ENCODE measurements around the gene HEXIM1. TPM values are rescaled to one million over a fixed set of nuclear protein-coding genes. Genes with fewer than 3 reads are reported as not detected.

The HEXIM1 gene
- total RNA-seq, 1 donor from 2014 or later = 22.6 TPM

DNA sequence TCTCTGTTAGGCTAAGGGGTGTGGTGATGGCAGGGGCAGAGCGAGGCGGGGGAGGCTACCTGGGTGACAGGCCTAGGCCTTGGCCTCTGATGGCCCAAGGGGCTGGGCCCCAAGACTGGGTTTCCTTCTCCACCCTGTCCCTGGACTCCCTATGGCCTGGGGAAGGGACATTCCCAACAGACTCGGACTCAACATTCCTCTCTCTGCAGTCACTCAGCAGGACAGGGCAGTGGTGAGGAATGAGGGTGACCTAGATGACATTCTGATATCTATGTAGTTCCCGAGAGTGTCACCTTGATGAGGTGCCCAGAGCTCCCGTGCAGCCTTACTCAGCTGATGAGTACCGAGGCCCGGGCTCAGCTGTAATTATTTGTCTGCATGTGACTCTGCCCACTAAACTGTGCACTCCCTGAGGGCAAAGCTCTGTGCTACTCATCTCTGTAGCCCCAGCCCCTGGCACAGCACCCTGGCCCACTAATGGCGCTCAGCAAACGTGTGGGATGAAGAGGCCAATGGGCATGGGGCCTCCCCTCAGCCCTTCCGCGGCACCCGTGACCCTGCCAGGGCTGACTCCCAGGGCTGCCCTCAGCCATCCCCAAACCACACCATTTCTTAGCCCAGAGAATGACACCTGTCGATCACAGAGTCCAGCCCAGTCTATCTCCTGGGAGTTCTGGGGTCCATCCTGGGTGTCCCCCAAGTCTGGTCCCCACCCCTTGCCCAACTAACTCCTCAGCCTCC, 18.2 kb upstream of the HEXIM1 start:
- peak; percentile 53 for ATAC-seq

DNA sequence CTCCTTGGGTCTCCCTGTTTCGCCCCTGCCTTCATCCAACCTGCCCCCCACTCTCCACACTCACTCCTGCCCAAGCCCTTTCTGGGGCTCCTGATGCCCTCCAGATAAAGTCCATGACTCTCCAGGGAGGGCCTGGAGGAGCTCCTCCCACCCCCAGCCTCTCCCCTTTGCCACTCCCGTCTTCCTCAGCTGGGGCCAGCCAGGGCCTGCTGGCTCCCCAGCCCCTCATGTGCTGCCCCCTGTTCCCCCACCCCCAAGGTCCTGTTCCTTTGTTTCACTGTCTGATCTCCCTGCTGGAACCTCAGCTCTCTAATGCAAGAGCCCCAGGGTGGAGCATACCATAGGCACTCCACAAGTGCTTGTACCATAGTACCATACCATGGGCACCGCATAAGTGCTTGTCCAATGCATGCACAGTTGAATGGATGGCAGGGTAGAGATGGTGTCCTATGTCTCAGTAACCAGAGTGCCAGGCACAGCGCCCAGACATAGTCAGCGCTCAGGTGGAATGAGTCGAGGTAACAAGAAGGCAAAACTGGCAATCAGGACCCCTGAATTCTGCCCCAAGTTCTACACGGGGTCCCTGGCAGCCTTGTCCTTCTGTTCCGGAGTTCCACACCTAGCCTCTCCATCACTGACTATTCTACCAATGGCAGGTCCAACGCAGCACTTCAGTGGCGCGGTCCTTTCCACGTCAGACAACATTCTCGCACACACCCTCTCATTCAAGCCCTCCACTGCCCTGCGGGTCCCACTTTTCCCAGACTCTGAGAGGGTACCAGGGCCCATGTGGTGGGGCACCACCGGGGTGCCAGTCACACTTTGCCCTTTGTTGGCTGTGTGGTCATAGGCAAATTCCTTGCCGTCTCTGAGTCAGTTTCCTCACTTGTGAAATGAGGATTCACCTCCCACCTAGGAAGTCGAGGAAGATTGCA, 17.3 kb upstream of the HEXIM1 start:
- ATAC-seq = no peak

DNA sequence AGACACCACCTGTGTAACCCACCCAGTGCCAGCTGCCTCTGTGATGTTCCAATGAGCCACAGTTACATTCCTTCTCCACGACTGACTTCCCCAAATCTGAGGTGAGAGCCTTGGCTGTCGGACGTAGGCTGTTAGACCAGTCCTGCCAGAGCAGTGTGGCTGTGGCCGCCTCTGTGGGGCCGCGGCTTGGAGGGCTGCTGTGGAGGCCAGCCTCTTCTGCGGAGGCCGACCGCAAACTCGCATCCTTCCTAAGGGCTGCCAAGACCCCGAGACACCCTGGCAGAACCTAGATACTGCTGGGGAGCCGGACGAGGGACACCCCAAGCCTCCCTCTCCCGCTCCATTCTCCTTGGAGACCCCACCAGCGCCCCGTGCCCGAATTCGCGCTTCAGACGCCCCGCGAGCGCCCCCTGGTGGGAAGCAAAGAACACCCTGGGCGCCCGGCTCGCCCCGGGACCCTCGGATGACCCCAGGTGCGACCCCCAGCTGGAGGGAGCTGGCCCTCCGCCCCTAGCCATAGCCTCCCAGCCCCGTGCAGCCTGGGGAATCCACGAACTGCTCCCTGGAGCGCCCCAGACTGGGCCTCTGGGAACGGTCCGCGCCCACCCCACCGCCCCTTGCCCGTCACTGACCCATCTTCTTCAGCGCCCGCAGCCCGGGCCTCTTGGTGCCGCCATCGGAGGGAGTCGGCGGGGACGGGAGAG, 16.5 kb upstream of the HEXIM1 start:
- ATAC-seq = no peak

DNA sequence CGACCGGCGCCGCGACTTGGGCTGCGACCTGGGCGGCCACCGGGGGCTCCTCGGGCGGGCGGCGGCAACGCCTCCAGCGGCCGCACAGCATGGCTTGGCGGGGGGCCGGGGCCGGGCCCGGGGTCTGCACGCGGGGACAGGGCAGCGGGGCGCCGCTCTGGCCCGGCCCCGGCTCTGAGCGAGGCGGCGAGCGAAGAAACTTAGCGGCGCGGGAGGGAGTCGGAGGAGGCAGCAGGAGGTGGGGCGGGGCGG, 16.0 kb upstream of the HEXIM1 start, which contains the start of gene PLCD3:
Gene PLCD3, minus strand, starts transcription at position 196 of the 252 bp plus-strand sequence. Its CDS starts 105 bp downstream, at position 91.
- ATAC-seq = no peak

DNA sequence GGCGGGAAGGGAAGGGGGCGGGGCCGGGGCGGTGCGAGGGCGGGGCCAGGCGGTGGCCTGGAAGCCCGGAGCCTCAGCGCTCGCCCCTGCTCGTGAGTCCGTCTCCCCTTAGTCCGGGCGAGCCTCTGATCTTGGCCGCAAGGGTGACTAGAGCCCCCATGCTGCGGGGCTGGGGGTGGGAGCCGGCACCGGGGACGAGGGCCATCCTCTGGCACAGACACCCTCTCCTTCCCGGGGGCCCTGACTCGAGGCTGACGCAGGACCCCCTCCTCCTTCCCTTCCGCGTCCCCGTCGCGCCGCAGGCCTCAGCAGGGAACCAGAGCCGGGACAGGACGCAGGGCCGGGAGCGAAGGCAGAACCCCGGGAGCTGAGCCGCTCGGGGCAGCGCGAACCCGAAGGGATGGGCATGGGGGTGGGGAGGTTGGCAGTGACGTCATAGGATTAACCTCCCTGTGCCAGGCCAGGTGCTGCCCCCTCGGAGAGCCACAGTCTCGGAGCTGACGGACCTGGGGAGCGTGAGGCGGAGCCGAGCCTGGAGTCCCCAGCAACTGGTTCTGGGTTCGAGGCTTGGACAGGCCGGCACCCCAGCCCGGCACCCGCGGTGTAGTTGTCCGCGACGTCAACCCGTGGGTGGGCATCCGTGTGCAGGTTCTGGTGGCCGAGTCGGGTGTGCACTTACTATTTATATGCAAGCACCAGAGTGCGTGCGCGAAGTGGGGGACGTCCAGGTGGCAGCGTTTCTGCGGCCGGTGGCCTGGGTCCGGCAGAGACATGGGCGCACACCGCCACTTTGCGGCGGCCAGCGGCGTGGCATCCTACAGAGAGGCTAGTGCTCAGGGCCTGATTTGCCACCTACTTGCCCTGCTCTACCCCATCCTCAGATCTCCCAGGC, 15.5 kb upstream of the HEXIM1 start:
- ATAC-seq = peak; percentile 51

DNA sequence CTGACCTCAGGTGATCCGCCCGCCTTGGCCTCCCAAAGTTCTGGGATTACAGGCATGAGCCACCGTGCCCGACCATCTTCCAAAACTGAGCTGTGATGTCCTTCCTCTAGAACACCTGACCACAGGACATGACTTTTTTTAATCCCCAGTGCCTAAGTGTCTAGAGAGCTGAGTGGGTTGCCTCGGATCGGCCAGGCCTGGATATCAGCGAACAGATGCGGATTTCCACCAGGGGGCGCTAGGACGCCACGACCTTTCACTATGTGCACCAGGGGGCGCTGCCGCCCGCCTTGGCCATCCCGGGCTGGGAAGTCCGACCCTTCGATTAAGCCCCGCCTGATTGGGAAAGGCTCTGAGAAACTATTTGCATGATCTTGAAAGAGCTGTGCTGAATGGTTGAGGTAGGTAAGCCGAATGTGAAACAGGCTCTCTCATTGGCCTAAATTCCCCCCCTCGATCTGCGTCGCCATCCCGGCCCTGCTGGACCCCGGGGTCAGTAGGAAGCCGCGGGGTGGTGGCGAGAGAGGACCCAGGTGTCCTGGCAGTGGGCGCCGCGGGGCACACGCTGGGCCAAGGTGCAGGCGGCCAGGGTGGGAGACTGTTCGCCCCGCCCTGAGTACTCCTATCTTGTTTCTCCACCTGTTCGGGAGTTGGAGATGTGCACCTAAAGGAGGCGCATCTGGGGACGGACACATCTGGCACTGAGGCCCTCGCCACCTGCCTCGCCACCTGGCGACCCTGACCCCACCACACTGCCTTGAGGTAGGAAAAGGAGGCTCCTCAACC, 12.9 kb upstream of the HEXIM1 start, which contains the start of gene ACBD4:
Gene ACBD4, plus strand, starts transcription at position 496 of the 786 bp plus-strand sequence. CDS start 458 bp downstream, outside the sequence.
- ATAC-seq = peak; percentile 82

DNA sequence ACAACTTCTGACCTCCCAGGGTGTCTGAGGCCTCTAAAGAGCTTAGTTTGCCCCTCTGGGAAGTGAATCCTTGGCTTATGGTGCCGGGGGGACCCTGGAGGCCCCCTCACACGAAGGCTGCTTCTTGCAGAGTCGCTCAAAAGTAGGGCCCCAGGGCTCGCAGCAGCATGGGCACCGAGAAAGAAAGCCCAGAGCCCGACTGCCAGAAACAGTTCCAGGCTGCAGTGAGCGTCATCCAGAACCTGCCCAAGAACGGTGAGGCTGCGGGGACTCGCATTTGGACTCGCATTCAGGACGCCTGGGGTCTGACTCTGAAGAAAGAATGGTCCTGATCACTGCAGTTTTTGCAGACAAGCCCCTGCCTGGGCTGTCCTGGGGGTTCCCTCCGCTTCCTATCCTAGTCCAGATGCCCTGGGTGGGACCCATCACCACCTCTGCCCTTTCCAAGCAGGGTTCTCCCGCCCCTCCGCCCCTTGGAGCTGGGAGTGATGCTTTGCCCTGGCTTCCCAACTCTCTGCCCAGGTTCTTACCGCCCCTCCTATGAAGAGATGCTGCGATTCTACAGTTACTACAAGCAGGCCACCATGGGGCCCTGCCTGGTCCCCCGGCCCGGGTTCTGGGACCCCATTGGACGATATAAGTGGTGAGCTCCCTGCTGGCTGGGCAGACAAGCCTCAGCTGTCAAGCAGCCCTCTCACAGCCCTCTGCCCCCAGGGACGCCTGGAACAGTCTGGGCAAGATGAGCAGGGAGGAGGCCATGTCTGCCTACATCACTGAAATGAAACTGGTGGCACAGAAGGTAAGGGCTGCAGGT, 12.1 kb upstream of the HEXIM1 start:
- ATAC-seq = no peak

DNA sequence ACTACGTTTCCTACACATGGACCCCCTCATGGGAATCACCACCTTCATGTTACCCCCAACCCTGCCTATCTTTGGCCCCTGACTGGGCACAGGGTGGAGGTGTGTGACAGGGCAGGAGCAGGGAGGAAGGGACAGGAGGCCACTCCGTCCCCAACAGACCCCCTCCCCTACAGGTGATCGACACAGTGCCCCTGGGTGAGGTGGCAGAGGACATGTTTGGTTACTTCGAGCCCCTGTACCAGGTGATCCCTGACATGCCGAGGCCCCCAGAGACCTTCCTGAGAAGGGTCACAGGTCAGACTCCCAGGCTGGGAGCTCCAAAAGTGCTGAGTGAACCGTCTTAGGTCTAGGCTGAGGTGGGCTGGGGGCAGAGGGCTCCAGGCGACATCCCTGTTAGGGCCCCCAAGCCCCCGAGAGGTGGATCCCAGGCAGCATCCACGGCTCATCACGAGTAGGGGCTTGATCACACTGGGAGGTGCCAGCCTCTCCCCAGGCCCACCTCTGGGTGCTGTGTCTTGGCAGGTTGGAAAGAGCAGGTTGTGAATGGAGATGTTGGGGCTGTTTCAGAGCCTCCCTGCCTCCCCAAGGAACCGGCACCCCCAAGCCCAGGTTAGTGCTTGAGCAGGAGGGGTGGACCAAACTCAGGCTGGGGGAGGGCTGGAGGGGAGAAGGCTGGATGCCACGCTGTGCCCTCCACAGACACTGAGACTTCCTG, 11.3 kb upstream of the HEXIM1 start:
- no peak for ATAC-seq

DNA sequence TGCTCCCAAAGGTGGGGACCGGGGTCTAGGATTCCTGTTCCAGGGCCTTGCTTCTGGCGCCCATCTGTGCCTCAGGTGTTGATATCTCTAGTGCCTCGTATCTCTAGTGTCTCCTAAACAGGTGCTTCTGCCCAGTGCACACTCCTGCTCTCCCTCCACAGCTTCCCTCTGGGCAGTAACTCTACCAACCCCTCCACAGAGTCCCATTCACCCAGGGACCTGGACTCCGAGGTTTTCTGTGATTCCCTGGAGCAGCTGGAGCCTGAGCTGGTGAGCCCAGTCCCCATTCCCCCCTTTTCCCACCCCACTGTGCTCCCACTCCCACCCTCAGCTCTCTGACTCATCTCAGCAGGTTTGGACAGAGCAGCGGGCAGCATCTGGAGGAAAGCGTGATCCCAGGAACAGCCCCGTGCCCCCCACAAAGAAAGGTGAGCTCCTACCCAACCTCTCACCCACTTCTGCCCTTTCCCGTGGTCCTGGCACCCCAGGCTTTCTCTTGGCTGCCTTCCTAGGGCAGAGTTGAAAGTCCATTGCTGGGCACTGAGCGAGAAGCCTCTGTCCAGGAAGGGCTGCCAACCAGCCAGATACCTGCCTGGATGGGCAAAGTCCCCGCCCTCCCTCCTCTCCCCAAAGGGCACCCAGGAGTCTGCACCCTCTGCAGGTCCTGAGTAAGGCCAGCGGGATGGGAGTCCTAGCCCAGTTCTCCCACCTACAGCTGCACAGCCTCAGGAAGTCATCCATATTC, 10.5 kb upstream of the HEXIM1 start:
- ATAC-seq = no peak

DNA sequence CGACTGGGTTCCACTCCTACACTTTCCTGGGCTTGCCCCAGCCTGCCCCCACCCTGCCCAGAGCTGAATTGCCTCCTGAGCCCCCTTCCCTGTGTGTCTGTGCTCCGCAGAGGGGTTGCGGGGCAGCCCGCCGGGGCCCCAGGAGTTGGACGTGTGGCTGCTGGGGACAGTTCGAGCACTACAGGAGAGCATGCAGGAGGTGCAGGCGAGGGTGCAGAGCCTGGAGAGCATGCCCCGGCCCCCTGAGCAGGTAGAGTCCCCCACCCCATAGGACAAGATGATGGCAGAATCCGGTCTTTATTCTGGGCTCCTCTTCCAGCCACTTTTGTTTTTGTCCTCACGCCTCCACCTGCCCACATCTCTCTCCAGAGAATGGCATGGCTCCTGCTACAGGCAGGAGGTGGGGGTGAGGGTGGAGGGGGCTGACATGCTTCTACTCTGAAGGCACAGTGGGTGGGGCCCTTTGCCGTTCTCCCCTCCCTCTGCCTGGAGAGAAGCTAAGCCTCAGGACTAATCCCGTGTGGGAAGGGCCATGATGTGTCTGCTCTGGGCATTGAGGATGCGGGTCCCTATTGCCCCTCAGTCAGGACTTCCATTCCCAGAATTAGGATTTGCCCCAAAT, 9.3 kb upstream of the HEXIM1 start:
- ATAC-seq = no peak

DNA sequence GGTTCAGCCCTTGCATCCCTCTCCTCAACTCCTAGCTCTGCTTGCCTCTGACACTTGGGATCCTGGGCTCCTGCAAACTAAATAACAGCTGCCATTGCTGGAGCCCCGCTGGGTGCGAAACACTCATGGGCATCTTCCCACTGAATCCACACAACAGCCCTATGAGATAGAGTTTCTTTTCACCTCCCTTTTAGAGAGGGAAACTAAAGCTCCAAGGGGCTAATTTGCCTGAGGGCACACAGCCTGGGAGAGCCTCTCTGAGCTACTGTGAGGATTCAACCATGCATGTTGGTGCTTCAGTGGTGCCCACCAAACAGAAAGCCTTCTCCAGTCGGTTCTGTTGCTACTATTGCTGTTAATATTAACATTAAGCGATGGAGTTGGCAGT, 8.7 kb upstream of the HEXIM1 start:
- ATAC-seq = no peak

DNA sequence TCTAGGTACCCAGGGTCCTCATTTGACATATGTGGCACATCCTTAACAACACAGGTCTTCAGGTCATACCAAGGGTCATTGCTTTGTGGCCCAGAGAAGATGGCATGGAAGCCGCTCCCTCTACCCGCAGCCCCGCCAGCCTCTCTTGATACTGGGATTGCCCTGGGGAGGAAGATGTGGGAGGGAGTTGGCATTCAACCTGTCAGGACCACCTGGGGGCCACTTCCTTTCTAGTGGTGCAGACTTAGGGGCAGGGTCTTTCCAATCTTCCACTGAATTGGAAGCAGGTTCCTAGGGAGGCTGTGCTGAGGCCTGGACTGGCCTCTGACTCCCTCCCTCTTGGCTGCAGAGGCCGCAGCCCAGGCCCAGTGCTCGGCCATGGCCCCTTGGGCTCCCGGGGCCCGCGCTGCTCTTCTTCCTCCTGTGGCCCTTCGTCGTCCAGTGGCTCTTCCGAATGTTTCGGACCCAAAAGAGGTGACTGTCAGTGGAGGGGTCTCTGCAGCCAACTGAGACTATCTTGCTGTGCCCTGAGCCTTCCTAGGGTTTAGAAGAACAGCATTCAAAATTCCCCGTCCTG, 5.1 kb upstream of the HEXIM1 start:
- ATAC-seq = no peak

DNA sequence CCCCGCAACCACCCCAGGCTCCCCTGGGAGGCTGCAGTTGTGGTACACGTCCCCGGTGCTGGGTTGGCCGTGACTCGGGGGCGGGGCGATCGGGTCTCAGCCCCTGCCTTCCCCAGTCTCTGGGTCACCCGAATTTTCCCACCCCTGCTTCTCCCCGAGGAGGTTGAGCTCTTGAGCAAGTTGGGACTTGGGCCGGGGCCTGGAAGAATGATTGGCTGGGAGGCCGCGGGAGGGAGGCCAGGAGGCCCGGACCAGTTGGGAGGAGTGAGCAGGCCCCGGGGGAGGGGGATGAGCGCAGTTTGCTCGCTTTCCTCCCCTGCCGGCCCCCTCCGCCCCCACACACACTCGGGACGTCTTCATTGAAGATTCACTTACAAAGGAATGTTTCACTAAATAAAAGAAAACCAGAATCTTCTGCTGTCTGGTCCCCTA, 4.5 kb upstream of the HEXIM1 start:
- ATAC-seq = no peak

DNA sequence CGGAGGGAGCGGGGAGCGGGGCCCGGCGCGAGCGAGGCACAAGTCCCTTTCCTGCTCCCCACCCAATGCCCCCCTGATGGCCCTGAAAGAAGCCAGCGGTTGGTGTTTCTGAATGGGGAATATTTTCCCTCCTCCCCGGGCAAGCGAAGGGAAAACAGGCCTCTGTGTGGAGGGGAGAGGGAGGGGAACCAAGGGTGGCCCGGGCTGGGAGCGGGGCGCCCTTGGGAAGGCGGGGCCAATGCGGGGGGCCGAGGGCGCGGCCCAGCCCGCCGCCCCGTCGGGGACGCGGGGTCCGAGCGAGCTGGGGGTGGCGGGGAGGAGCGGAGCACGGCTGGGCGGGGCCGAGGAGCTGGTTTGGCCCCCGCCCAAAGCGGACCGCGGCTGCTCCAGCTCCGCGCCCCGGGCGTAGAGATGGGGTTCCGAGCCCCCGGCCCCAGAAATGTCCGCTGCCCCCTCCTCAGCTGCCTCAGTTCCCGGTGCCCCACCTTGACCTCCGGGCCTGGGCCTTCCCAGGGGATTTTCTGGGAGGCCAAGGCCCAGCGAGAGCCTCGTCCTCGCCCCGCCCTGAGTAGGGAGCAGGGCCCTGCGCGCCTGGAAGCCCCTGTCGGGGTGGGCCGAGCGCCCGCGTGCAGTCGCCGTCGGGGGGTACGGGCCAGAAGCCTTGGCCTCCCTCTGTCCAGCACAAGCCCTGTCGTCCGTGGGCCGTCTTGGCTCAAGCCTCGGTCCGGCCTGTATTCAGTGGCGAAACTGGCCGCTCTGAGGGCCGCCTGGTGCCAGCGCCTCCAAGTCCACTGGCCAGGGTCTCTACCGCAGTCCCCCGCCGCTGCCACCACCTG, 3.9 kb upstream of the HEXIM1 start:
- ATAC-seq = no peak

DNA sequence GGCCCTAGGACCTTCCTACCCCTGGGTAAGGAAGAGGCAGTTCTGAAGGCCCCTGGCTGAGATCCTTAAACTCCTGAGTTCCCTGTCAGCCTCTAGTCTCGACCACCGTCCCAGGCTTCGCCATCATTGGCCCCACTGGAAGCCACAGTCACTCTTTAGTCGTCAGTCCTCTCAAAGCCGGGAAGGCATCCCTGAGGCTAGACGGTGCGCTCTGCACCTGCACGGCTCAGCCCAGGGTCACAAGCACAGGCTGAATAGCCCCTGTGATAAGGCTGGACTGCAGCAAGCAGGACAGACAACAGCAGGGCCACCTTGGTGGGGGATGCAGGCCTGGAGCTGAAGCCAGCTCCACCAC, 3.3 kb upstream of the HEXIM1 start:
- ATAC-seq = no peak

DNA sequence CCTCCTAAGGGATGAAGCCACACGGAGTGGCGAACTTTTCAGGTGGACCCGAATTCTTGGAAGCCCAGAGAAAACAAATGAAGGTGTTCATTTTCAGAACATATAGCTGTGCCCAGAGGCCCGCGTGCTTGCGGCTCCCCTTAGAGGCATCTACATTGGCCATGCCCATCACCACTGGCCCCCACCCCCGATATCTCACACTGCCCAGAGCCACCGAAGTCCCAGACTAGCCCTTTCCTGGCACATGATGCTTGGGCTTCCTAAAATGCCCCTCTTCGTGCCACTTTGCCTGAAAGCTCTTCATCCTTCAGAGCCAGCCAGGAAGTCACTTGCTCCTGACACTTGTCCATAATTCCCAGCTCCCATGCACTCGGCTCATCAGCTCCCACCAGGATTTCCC, 2.1 kb upstream of the HEXIM1 start:
- no peak for ATAC-seq

DNA sequence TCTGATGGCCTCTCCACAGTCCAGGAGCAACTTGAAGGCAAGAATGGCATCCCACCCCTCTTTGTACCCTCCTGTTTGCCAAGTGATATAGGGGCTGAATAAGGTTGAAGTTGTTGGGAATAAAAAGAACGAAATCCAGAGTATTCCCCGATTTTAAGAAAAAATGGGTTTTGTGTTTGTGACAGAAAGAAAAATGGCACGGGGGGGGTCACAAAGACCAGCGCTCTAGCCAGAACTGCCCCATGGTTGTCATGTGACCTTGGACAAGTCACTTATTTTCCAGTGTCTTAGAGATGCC, 1.7 kb upstream of the HEXIM1 start:
- no peak for ATAC-seq

Data from esophagus mucosa (tissue), 1 donor.